ENCODE results near the gene RPRD1A.
A peak's percentile ranks its signal among the peaks of the same experiment; 100 is the strongest.
"Not testable (repeated sequence)": the region's sequence is repeated elsewhere in the genome, so short reads cannot be mapped to it uniquely, and the experiment has no call there.

The RPRD1A gene

DNA sequence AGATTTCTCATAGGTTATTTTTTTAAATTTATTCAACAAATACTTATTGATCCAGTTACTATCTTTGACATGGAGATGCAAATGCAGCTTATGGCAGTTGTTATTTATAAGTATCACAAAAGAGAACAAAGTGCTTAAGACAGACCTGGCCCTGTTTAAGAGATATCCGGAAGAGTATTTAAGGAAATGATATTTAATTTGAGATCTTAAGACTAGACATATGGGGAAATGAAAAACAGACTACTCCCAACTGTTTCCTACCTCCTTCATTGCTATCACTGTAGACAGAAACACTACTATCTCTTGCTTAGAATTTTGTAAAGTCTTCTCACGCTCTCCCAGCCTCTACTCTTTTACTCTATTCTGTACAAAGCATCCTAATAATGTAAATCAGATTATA lies 36.0 kb downstream of the RPRD1A start:
- no peak for DNase-seq (ENCODE audit: low read depth, low spot score)

- DNase-seq (ENCODE audit: low read depth, low spot score) = no peak
These were observed 38.5 kb downstream of the RPRD1A start for GRCh38 chr18:36028859-36029258.

GRCh38 chr18:36025025-36025424 lies 42.3 kb downstream of the RPRD1A start:
- DNase-seq (ENCODE audit: low read depth, low spot score) = no peak

GRCh38 chr18:36024241-36024640 lies 43.1 kb downstream of the RPRD1A start:
- DNase-seq (ENCODE audit: low read depth, low spot score) = not testable (repeated sequence)

- no peak for DNase-seq (ENCODE audit: low read depth, low spot score)
These were observed 44.0 kb downstream of the RPRD1A start for GRCh38 chr18:36023336-36023735.

- no peak for DNase-seq (ENCODE audit: low read depth, low spot score)
These were observed 47.1 kb downstream of the RPRD1A start for GRCh38 chr18:36020174-36020711.

- no peak for DNase-seq (ENCODE audit: low read depth, low spot score)
These were observed 50.1 kb downstream of the RPRD1A start for GRCh38 chr18:36017232-36017631.

DNA sequence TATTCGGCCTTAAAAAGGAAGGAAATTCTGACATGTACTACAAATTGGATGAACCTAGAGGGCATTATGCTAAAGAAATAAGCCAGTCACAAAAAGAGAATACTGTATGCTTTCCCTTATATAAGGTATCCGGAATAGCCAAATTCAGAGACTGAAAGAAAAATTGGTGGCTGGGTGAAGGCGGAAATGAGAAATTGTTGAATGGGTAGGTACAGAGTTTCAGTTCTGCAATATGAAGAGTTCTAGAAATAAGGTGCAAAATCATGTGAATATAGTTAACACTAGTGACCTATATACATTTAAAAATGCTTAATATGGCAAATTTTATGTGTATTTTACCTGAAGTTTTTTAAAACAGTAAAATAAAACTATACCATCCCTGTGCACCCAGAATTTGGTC lies 51.7 kb downstream of the RPRD1A start:
- no peak for DNase-seq (ENCODE audit: low read depth, low spot score)

- DNase-seq (ENCODE audit: low read depth, low spot score) = no peak
These were observed 54.5 kb downstream of the RPRD1A start for GRCh38 chr18:36012891-36013290.

DNA sequence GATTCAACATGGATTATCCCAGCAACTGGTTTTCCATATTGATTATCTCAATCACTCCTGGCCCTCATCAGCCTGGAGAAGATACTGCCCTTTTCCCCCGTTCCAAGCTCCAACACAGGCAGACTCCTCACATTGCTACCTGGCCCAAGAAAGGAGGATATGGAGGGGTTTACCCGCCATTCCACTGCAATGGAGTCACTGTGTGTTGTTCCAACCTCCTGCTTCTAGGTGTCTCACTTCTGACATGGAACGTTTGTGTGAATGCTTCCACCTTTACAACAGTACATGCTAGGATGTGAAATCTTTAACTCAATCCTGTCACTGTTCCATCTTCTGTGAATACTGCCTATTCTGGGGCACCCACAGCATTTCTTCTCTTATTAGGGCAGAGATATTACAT lies 58.1 kb downstream of the RPRD1A start:
- no peak for DNase-seq (ENCODE audit: low read depth, low spot score)

- no peak for DNase-seq (ENCODE audit: low read depth, low spot score)
These were observed 60.4 kb downstream of the RPRD1A start for GRCh38 chr18:36006997-36007396.

- DNase-seq (ENCODE audit: low read depth, low spot score) = no peak
These were observed 67.4 kb downstream of the RPRD1A start for GRCh38 chr18:35999925-36000324.

GRCh38 chr18:35998967-35999366 lies 68.4 kb downstream of the RPRD1A start:
- DNase-seq (ENCODE audit: low read depth, low spot score) = no peak

GRCh38 chr18:35993013-35993412 lies 74.3 kb downstream of the RPRD1A start:
- no peak for DNase-seq (ENCODE audit: low read depth, low spot score)

GRCh38 chr18:35991696-35992095 lies 75.7 kb downstream of the RPRD1A start:
- no peak for DNase-seq (ENCODE audit: low read depth, low spot score)

GRCh38 chr18:35983818-35984217 lies 83.5 kb downstream of the RPRD1A start:
- no peak for DNase-seq (ENCODE audit: low read depth, low spot score)

GRCh38 chr18:35983147-35983546 lies 84.2 kb downstream of the RPRD1A start:
- no peak for DNase-seq (ENCODE audit: low read depth, low spot score)

DNA sequence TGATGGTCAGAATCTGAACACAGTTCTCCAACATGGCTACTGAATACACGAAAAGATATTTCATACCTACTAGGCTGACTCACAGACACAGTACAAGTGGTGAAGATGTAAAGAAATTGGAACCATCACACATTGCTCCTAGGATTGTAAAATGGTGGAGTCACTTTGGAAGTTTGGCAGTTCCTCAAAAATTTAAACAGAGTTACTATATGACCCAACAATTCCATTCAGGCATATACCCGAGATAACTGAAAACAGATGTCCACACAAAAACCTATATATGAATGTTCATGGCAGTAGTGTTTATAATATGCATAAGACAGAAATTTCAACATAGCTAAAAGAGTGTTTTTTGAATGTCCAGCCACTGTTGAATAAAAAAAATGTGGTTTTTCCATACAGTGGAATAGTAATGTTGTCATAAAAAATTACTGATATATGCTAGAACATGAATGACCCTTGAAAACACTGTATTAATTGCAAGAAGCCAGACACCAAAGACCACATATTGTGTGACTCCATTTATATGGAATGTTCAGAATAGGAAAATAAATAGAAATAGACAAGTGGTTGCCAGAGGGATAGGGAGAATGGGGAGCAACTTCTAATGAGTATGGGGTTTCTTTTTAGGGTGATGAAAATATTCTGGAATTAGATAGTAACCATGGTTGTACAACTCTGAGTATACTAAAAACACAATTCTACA lies 84.8 kb downstream of the RPRD1A start:
- DNase-seq (ENCODE audit: low read depth, low spot score) = no peak

DNA sequence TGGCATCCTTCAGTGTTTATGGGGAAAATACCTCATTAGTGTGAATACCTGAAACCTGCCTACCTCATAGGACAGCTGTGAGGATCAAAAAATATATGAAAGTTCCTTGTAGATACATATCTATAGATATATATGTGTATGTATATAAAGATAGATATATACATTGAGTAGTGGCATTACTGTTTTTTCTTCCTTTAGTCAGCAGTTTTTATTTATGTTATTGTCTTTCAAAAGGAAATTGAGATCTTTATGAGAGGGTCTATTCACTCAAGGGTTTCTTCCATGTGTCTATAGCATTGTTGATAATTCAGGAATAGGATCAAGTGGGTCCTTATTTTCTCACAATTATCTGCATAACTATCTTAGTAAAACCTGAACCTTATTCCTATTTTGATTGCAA lies 88.2 kb downstream of the RPRD1A start:
- DNase-seq (ENCODE audit: low read depth, low spot score) = no peak

DNA sequence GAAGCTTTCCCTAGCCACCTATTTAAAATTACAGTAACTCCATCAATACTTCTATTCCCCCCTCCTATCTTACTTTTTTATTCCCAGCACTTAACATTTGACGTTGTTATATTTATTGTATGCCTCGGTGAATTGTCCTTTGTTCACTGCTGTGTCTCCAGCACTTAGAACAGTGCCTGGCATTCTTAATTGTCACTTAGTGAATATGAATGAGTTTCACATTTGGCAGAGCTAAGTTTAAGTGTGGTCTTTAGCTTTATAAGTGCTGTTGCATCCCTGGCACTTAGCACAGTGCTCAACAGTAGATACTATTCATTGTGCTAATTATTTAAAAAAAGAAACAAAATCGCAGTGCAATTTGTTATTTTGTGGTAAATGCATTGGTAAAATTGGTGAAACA lies 93.2 kb downstream of the RPRD1A start:
- DNase-seq (ENCODE audit: low read depth, low spot score) = no peak

- no peak for DNase-seq (ENCODE audit: low read depth, low spot score)
These were observed 93.7 kb downstream of the RPRD1A start for GRCh38 chr18:35973650-35974049.

- peak; percentile 81 for DNase-seq (ENCODE audit: low read depth, low spot score)
These were observed 95.0 kb downstream of the RPRD1A start, which contains the start of gene RMP24 for GRCh38 chr18:35972197-35973000. Gene RMP24 (plus strand): TSS chr18:35972679.

DNA sequence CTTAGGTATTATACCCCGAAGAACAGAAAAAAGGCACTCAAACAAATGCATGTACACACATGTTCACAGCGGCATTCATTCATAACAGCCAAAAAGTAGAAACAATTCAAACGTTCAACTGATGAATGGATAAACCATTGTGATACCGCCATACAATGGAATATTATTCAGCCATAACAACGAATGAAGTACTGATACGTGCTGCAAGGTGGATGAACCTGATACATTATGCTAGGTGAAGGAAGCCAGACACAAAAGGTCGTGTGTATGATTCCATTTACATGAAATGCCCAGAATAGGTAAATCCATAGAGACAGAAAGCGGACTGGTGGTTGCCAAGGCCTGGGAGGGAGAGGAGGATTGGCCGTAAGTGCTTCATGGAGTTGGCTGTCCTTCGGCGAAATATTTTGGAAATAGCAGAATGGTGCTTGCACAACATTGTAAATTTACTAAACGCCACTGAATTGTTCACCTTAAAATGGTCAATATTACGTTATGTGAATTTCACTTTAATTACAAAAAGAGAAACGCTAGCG lies 95.6 kb downstream of the RPRD1A start:
- DNase-seq (ENCODE audit: low read depth, low spot score) = no peak
